H9 (cell line): ENCODE data around the gene UBE4A. TPM values are rescaled to one million over a fixed set of nuclear protein-coding genes. Genes with fewer than 3 reads are reported as not detected.

Experiments used
- DNase-seq: peaks from one replicate; pipeline ENCODE4 v3.0.0-alpha.2; 2017
- H2AFZ ChIP-seq: one replicate; pipeline ENCODE4 v1.6.1; 2013; ENCODE audit warnings: mild to moderate bottlenecking, low read length, control low read depth, moderate library complexity
- H2AK5ac ChIP-seq: 2 replicates; pipeline ENCODE4 v1.6.1; 2013; ENCODE audit warnings: low read length, control low read depth, mixed read lengths; ENCODE audit not compliant: insufficient read length
- H2BK120ac ChIP-seq: one replicate; pipeline ENCODE4 v1.6.1; 2013; ENCODE audit warnings: low read depth, mild to moderate bottlenecking, low read length, control low read depth, inconsistent platforms; ENCODE audit not compliant: poor library complexity, severe bottlenecking
- H2BK12ac ChIP-seq: 2 replicates; pipeline ENCODE4 v1.6.1; 2013; ENCODE audit warnings: low read length, control low read depth, mixed read lengths, low read depth; ENCODE audit not compliant: insufficient read length
- H2BK15ac ChIP-seq: 2 replicates; pipeline ENCODE4 v1.6.1; 2013; ENCODE audit warnings: low read depth, low read length, control low read depth
- H2BK20ac ChIP-seq: one replicate; pipeline ENCODE4 v1.6.1; 2013; ENCODE audit warnings: low read depth, mild to moderate bottlenecking, low read length, control low read depth, inconsistent platforms; ENCODE audit not compliant: poor library complexity, severe bottlenecking
- H2BK5ac ChIP-seq: 2 replicates; pipeline ENCODE4 v1.6.1; 2013; ENCODE audit warnings: low read length, control low read depth, mixed read lengths; ENCODE audit not compliant: insufficient read length
- H3K14ac ChIP-seq: 2 replicates; pipeline ENCODE4 v1.6.1; 2013; ENCODE audit warnings: low read length, control low read depth; ENCODE audit not compliant: insufficient read depth
- H3K18ac ChIP-seq: 2 replicates; pipeline ENCODE4 v1.6.1; 2013; ENCODE audit warnings: low read depth, mild to moderate bottlenecking, mixed read lengths, low read length, control low read depth; ENCODE audit not compliant: insufficient read length
- H3K23ac ChIP-seq: 2 replicates; pipeline ENCODE4 v1.6.1; 2013; ENCODE audit warnings: low read length, control low read depth, mixed read lengths, low read depth; ENCODE audit not compliant: insufficient read length
- H3K23me2 ChIP-seq: 2 replicates; pipeline ENCODE4 v1.6.1; 2013; ENCODE audit warnings: low read depth, mild to moderate bottlenecking, mixed read lengths, low read length, control low read depth; ENCODE audit not compliant: insufficient read length, poor library complexity, severe bottlenecking
- H3K27ac ChIP-seq: 2 replicates; pipeline ENCODE4 v1.5.1; 2013; ENCODE audit warnings: low read length, control low read depth, mixed read lengths, low read depth; ENCODE audit not compliant: insufficient read length
- H3K27me3 ChIP-seq: 2 replicates; pipeline ENCODE4 v1.6.1; 2013; ENCODE audit warnings: low read length, control low read depth, inconsistent platforms; ENCODE audit not compliant: insufficient read depth
- H3K4ac ChIP-seq: 2 replicates; pipeline ENCODE4 v1.6.1; 2013; ENCODE audit warnings: low read depth, mild to moderate bottlenecking, control low read depth, inconsistent platforms, low read length, moderate library complexity
- H3K4me1 ChIP-seq: 2 replicates; pipeline ENCODE4 v1.6.1; 2013; ENCODE audit warnings: low read length, control low read depth, inconsistent platforms; ENCODE audit not compliant: insufficient read depth
- H3K4me2 ChIP-seq: 2 replicates; pipeline ENCODE4 v1.6.1; 2013; ENCODE audit warnings: low read length, control low read depth, mixed read lengths; ENCODE audit not compliant: insufficient read length, insufficient read depth
- H3K56ac ChIP-seq: 2 replicates; pipeline ENCODE4 v1.6.1; 2013; ENCODE audit warnings: low read depth, mild to moderate bottlenecking, mixed read lengths, low read length, control low read depth; ENCODE audit not compliant: insufficient read length
- H3K79me1 ChIP-seq: 2 replicates; pipeline ENCODE4 v1.6.1; 2013; ENCODE audit warnings: low read depth, mild to moderate bottlenecking, moderate library complexity, low read length, control low read depth, inconsistent platforms; ENCODE audit not compliant: insufficient read depth, poor library complexity, severe bottlenecking
- H3K79me2 ChIP-seq: 2 replicates; pipeline ENCODE4 v1.6.1; 2013; ENCODE audit warnings: low read length, control low read depth, inconsistent platforms; ENCODE audit not compliant: insufficient read depth
- H3K9ac ChIP-seq: 2 replicates; pipeline ENCODE4 v1.6.1; 2013; ENCODE audit warnings: low read length, control low read depth, mixed read lengths; ENCODE audit not compliant: insufficient read length; ENCODE audit errors: extremely low read depth
- H3K9me3 ChIP-seq: one replicate; pipeline ENCODE4 v1.6.1; 2013; ENCODE audit warnings: low read depth, low read length, inconsistent platforms; ENCODE audit not compliant: control insufficient read depth
- H3T11ph ChIP-seq: one replicate; pipeline ENCODE4 v1.6.1; 2013; ENCODE audit warnings: mild to moderate bottlenecking, low read length, control low read depth, inconsistent platforms
- H4K20me1 ChIP-seq: one replicate; pipeline ENCODE4 v1.6.1; 2013; ENCODE audit not compliant: control insufficient read depth, insufficient read length, insufficient read depth
- H4K5ac ChIP-seq: 2 replicates; pipeline ENCODE4 v1.6.1; 2013; ENCODE audit warnings: low read depth, mild to moderate bottlenecking, mixed read lengths, low read length, control low read depth; ENCODE audit not compliant: insufficient read length
- H4K8ac ChIP-seq: replicated peaks from 2 replicates; pipeline ENCODE4 v1.6.1; 2013; ENCODE audit warnings: low read length, control low read depth, mixed read lengths, low read depth; ENCODE audit not compliant: insufficient read length
- H4K91ac ChIP-seq: 2 replicates; pipeline ENCODE4 v1.6.1; 2013; ENCODE audit warnings: low read depth, mild to moderate bottlenecking, moderate library complexity, mixed read lengths, low read length, control low read depth; ENCODE audit not compliant: insufficient read length
- H3K27ac Mint-ChIP-seq, 3 experiments: 2 replicates in 2 of 3; 3 replicates in 1 of 3; pipeline ENCODE4 v1.8.0; 2020 to 2021; ENCODE audit warnings: mixed read lengths in 3 of 3, mild to moderate bottlenecking in 1 of 3, moderate library complexity in 1 of 3
- H3K27me3 Mint-ChIP-seq: 2 replicates; pipeline ENCODE4 v1.8.0; 2021; ENCODE audit warnings: low read depth, mild to moderate bottlenecking, moderate library complexity, mixed read lengths
- H3K36me3 Mint-ChIP-seq, 3 experiments: 2 replicates in 2 of 3; 3 replicates in 1 of 3; pipeline ENCODE4 v1.8.0; 2020 to 2021; ENCODE audit warnings: low read depth in 3 of 3, mixed read lengths in 3 of 3; ENCODE audit not compliant: insufficient read depth in 1 of 3
- H3K4me1 Mint-ChIP-seq, 2 experiments: 2 replicates each; pipeline ENCODE4 v1.8.0; 2020; ENCODE audit warnings: mixed read lengths in 2 of 2
- H3K4me3 Mint-ChIP-seq, 2 experiments: 2 replicates in 1 of 2; 3 replicates in 1 of 2; pipeline ENCODE4 v1.8.0; 2020 to 2021; ENCODE audit warnings: mild to moderate bottlenecking in 2 of 2, mixed read lengths in 2 of 2, moderate library complexity in 1 of 2
- H3K9me3 Mint-ChIP-seq, 2 experiments: 2 replicates in 1 of 2; 3 replicates in 1 of 2; pipeline ENCODE4 v1.8.0; 2020; ENCODE audit warnings: mild to moderate bottlenecking in 2 of 2, mixed read lengths in 2 of 2, moderate library complexity in 1 of 2
- CTCF ChIP-seq: fragments of 200-600 bp; sonication (generic); conservative IDR thresholded peaks from 3 replicates; pipeline ENCODE4 v1.8.0; 2021; ENCODE audit warnings: antibody characterized with exemption, mild to moderate bottlenecking
- WGBS: extraction: QIAGEN DNeasy Blood & Tissue Kit; methylation state at CpG from one replicate; pipeline ENCODE4 v1.1.7; 2013; ENCODE audit warnings: missing lambda C conversion rate, low lambda C conversion rate, mixed read lengths; ENCODE audit not compliant: insufficient read length; ENCODE audit errors: extremely low coverage; 5-methylcytosine and 5-hydroxymethylcytosine counted together
- total RNA-seq: library from RNA; stranded (reverse); gene quantifications from 2 replicates; pipeline ENCODE4 v1.2.1, GENCODE V29; 2021

UBE4A gene
- total RNA-seq, 1 experiment from 2014 or later: 33.7 TPM

GRCh38 chr11:118411530-118411929, 52.1 kb downstream of the UBE4A start:
- Histone ChIP-seq H2BK120ac (no peak overlapping the region), H3K4me1 (no peaks in the 10 kb centered on the region), H2BK15ac (no peak overlapping the region), H3K9ac (no peak overlapping the region), H3K23me2 (no peaks in the 10 kb centered on the region), H2BK20ac (no peak overlapping the region), H2BK5ac (no peak overlapping the region), H3K79me2 (no peaks in the 10 kb centered on the region), H3K9me3 (no peaks in the 10 kb centered on the region), H3K23ac (no peak overlapping the region), H3K27ac (no peak overlapping the region), H2BK12ac (no peak overlapping the region), H3K14ac (no peak overlapping the region), H2AK5ac (no peak overlapping the region), H2AFZ (no peak overlapping the region), H4K20me1 (no peaks in the 10 kb centered on the region), H3K4ac (no peak overlapping the region), H3T11ph (no peak overlapping the region), H4K5ac (no peak overlapping the region), H3K27me3 (no peaks in the 10 kb centered on the region), H3K56ac (no peak overlapping the region), H3K4me2 (no peak overlapping the region), H3K18ac (no peak overlapping the region), H4K8ac (no peak overlapping the region), H3K79me1 (no peaks in the 10 kb centered on the region), H4K91ac (no peak overlapping the region)
- Mint-ChIP-seq H3K4me1 (peaks cover 0 to 2% of the 10 kb centered on the region in 2 experiments; a peak in 1 of 4 replicates), H3K36me3 (peaks cover 10 to 35% (median 28%) of the 10 kb centered on the region in 3 experiments; a peak in 6 of 7 replicates), H3K4me3 (no peak overlapping the region), H3K27ac (no peak overlapping the region; a peak in 1 of 7 replicates), H3K27me3 (no peaks in the 10 kb centered on the region), H3K9me3 (no peaks in the 10 kb centered on the region)
- no CpG with 5 or more reads among the region's 4 CpGs for WGBS
- no peak for DNase-seq
- no peak for TF ChIP-seq CTCF
